ENCODE results near the gene FSTL5.

Gene FSTL5

GRCh38 chr4:161680146-161680545 is 483.7 kb downstream of the FSTL5 start:
- DNase-seq: no peak

GRCh38 chr4:161664740-161665139 is 499.1 kb downstream of the FSTL5 start:
- DNase-seq: no peak

DNA sequence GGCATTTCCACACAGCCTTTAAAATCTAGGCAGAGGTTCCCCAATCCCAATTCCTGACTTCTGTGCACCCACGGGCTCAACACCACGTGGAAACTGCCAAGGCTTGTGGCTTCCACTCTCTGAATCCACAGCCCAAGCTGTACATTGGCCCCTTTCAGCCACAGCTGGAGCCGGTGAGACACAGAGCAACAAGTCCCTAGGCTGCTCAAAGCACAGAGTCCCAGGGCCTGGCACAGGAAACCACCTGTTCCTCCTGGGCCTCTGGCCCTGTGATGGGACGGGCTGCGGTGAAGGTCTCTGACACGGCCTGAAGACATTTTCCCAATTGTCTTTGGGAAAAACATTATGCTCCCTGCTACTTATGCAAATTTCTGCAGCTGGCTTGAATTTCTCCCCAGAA is 500.0 kb downstream of the FSTL5 start:
- no peak for DNase-seq

GRCh38 chr4:161658676-161659075 is 505.1 kb downstream of the FSTL5 start:
- DNase-seq: no peak

- DNase-seq: no peak
These were observed 506.2 kb downstream of the FSTL5 start for GRCh38 chr4:161657616-161658015.

GRCh38 chr4:161656594-161656993 is 507.2 kb downstream of the FSTL5 start:
- DNase-seq: no peak

- no peak for DNase-seq
These were observed 508.7 kb downstream of the FSTL5 start for GRCh38 chr4:161655148-161655547.

DNA sequence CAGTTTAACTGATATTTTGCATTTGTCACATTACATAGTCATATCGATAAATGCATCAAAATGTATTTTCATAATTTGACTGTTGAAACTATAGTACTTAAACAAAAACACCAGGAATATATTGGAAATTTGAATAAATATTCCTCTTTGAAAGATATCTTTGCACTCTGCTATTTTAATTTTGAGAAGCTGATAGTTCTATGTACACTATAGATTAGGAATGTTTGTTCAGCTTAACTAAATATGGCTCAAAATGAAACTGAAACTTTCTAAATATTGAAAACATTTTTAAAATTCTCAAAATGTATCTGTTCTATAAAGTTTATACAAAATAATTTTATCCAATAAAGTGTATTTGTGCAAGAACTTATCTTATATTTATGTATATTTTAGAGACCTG is 510.1 kb downstream of the FSTL5 start:
- no peak for DNase-seq

DNA sequence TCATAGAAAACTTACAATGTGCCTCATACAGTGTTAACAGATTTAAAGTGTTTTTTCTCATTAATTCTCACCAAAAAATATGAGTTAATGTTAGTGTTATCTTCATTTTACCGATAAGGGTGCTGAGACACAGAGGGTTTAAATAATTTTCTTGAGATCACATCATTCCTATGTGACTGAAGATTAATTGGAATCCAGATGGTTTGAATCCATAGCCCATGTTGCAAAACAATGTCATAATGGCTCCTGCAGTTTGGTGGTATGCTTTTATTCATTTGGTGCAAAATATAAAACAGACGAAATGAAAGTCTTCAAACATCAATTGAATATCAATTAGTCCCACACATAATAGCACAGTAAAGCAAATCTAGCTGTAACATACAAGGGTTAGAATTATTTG is 512.2 kb downstream of the FSTL5 start:
- DNase-seq: no peak

DNA sequence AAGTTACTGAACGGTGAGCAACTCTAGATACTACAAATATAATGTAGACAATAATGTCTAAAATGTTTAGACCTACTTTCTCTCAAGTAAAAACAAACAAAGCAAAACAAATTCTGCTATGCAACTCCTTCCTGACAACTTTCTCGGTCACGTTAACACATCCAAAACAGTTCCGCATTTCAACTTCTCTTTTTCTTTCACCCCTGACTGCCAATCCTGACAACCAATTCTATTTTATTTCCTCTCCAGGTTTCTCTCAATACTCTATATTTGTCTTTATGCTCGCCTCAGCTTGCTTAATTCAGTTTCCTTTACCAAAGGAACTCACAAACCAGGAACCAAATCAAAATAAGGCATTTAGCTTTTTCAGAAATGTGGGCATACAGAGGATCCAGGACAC is 513.0 kb downstream of the FSTL5 start:
- peak; percentile 81 for DNase-seq

GRCh38 chr4:161647757-161648156 is 516.0 kb downstream of the FSTL5 start:
- no peak for DNase-seq

- no peak for DNase-seq
These were observed 521.1 kb downstream of the FSTL5 start for GRCh38 chr4:161642708-161643107.

- DNase-seq: no peak
These were observed 533.9 kb downstream of the FSTL5 start for GRCh38 chr4:161629694-161630441.

DNA sequence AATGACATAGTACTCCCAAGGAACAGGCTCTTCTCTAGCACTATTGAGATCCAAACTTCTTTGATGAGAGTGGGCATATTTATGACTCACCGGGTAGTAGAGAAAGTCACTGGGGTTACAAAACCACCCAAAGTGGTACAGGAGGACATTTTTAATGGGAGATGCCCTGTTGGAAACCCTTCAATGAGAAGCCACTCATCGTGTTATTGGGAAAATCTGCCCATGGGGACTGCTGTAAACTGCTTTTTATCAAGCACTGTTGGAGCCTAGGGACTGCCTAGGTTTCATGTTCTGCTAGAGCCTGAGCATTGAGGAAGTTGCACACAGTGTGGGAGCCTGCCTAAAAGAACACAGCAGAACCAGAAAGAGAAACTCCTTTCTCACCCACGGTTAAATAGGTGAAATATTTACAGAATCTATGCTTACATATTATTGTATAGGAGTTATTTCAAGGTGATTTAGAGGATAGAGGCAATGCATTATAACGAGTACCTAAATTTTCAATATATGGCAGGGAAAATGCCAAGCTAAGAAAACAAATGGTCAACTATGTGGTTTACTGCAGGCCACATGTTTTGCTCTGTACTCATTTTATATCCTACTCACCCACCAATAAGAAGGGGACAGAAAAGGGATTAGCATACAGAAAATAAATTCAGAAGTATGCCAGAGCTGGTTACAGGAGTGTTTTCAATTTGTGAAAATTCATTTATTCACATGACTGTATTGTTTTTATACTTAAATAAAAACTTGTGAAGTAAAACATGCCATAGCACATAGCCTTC is 559.1 kb downstream of the FSTL5 start:
- no peak for DNase-seq

DNA sequence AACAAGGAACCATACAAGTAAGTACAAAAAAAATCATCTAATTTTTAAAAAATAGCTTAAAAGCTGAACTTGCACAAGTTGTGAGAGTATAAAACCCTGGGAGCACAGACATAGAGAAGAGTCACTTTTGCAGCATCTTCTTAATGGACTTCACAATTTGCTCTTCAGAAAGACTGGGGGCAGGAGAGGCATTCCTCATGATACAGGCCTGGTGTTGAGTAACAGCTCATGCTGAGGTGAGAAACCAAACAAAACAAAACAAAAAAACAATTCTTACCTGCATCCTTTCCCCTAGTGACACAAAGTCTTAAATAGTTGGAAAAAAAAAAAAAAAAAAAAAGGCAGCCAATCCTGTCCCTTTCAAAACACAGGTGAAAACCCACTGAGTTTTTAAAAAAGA is 562.8 kb downstream of the FSTL5 start:
- DNase-seq: no peak

- no peak for DNase-seq
These were observed 568.5 kb downstream of the FSTL5 start for GRCh38 chr4:161595230-161595771.

- DNase-seq: no peak
These were observed 578.8 kb downstream of the FSTL5 start for GRCh38 chr4:161585011-161585410.

DNA sequence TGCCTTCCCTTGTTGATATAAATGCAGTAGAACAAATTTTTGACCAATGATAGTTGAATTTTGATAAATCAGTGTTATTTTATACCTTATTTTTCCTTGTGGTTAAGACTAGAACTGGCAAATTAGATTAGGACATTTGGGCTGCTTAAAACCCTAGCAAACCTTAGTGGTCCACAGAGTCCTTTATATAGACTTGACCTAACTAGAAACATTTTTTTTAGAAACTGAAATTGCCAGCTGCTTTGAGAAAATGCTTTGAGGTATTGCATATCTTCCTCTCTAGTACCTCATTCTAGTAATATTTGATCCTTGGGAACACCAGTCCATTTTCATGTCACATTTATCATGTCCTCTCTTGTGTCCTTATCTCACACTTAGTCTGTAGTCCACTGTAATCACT is 580.3 kb downstream of the FSTL5 start:
- no peak for DNase-seq

GRCh38 chr4:161581262-161582230 is 582.3 kb downstream of the FSTL5 start:
- peak; percentile 35 for DNase-seq

- DNase-seq: no peak
These were observed 586.1 kb downstream of the FSTL5 start for GRCh38 chr4:161577579-161578301.

DNA sequence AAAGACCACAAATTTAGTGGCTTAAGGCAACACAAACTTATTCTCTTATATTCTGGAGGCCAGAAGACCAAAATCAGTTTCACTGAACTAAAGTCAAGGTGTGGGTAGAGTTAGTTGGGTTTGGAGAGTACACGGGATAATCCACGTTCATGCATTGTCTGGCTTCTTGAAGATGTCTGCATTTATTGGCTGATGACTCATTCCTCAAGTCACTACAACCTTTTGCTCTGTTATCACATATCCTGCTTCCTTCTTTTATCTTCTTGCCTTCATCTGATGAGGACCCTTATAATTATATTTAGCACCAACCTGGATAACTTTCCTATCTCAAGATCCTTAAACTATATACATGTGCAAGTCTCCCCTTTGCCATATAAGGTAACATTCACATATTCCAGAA is 590.0 kb downstream of the FSTL5 start:
- no peak for DNase-seq

DNA sequence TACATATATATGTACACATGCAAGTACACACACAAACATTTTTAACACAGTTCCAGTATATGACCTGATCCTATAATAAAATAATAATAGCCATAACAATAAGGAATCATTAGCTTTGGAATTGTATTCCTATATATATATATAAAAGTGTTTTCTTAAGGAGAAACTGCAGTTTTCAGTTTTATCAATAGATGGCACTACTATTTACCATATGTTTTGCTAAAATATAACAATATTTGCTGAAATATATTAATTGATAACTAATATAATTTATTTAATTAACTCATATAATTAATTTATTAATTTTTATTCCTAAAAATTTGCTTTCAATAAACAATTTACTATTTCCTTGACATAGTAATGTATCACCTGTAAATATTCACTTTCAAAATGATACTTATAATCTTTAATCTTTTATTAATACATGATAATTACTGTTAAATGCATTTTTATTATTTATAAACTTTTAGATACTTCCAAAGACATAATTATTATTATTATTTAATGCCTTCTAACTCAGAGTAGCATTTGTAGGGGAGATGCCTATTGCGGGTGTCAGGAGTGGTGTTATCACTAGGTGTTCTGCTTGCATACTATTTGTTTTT is 599.5 kb downstream of the FSTL5 start:
- DNase-seq: no peak

Measured in SIG-M5 (cell line).